PFSK-1 (cell line): ENCODE data around the gene COIL.

ENCODE experiments used
- POLR2AphosphoS5 ChIP-seq: IDR thresholded peaks from 2 replicates; pipeline ENCODE4 v1.6.1; 2012; ENCODE audit warnings: low read depth, mild to moderate bottlenecking, control low read depth, low read length, moderate library complexity
- SIN3A ChIP-seq: IDR thresholded peaks from 2 replicates; pipeline ENCODE4 v1.6.1; 2012; ENCODE audit warnings: mild to moderate bottlenecking, low read length, moderate library complexity, borderline replicate concordance; ENCODE audit not compliant: insufficient read depth
- TAF1 ChIP-seq: IDR thresholded peaks from 2 replicates; pipeline ENCODE4 v1.6.1; 2012; ENCODE audit warnings: low read length, control low read depth, borderline replicate concordance; ENCODE audit not compliant: insufficient read depth
- TF ChIP-seq, protein P1 (sequence below), 2 experiments: IDR thresholded peaks; 2 replicates each; pipeline versions ENCODE4 v1.6.1 to v1.8.0; 2011 to 2012; ENCODE audit warnings: low read depth in 2 of 2, low read length in 2 of 2, control low read depth in 1 of 2, inconsistent platforms in 1 of 2, mild to moderate bottlenecking in 1 of 2, moderate library complexity in 1 of 2; ENCODE audit not compliant: insufficient read depth in 1 of 2

DNA sequence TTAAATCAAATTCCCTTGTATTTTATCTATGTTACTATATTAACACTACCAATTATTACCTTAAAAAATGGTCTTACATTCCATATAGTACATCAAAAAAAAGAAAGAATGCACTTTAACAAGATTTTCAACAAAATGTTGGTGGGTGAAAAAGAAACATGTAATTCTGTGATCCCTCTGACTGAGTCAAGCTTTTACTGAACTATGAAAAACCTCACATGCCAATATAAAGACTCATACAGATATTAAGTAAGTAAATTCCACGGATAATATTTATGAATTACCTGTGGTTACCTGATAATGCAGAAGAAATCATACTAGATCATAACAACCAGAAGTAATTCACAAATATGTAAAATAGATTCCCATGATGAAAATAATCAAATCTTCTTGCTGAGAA lies 12.4 kb downstream of the COIL start:
- TF ChIP-seq POLR2AphosphoS5 (no peak), TAF1 (no peak), SIN3A (no peak)
- TF ChIP-seq, protein P1, sequence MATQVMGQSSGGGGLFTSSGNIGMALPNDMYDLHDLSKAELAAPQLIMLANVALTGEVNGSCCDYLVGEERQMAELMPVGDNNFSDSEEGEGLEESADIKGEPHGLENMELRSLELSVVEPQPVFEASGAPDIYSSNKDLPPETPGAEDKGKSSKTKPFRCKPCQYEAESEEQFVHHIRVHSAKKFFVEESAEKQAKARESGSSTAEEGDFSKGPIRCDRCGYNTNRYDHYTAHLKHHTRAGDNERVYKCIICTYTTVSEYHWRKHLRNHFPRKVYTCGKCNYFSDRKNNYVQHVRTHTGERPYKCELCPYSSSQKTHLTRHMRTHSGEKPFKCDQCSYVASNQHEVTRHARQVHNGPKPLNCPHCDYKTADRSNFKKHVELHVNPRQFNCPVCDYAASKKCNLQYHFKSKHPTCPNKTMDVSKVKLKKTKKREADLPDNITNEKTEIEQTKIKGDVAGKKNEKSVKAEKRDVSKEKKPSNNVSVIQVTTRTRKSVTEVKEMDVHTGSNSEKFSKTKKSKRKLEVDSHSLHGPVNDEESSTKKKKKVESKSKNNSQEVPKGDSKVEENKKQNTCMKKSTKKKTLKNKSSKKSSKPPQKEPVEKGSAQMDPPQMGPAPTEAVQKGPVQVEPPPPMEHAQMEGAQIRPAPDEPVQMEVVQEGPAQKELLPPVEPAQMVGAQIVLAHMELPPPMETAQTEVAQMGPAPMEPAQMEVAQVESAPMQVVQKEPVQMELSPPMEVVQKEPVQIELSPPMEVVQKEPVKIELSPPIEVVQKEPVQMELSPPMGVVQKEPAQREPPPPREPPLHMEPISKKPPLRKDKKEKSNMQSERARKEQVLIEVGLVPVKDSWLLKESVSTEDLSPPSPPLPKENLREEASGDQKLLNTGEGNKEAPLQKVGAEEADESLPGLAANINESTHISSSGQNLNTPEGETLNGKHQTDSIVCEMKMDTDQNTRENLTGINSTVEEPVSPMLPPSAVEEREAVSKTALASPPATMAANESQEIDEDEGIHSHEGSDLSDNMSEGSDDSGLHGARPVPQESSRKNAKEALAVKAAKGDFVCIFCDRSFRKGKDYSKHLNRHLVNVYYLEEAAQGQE (IDR thresholded peaks at IDR 0.05; ENCODE audit: insufficient read depth in 1 of 2, low read depth in 2 of 2, low read length in 2 of 2), result no peak
